Esophagus (tissue), 2 donors: ENCODE results near the gene THBS2. TPM values are rescaled to one million over a fixed set of nuclear protein-coding genes. Genes with fewer than 3 reads are reported as not detected.
A peak's percentile ranks its signal among the peaks of the same experiment; 100 is the strongest.
"Not testable (repeated sequence)": the region's sequence is repeated elsewhere in the genome, so short reads cannot be mapped to it uniquely, and the experiment has no call there.

Source experiments
- H3K27ac ChIP-seq, 2 donors: one replicate each; pipeline ENCODE4 v1.5.1; 2013; ENCODE audit warnings: low read depth in 2 of 2, mild to moderate bottlenecking in 2 of 2, inconsistent platforms in 1 of 2, low read length in 1 of 2, moderate library complexity in 1 of 2
- H3K27me3 ChIP-seq, 2 donors: one replicate each; pipeline ENCODE4 v1.6.1; 2013; ENCODE audit warnings: low read length in 2 of 2, control low read depth in 1 of 2, mild to moderate bottlenecking in 1 of 2; ENCODE audit not compliant: insufficient read depth in 2 of 2, control insufficient read depth in 1 of 2
- H3K36me3 ChIP-seq, 2 donors: one replicate each; pipeline ENCODE4 v1.6.1; 2013; ENCODE audit warnings: low read length in 1 of 2; ENCODE audit not compliant: control insufficient read depth in 2 of 2, insufficient read depth in 2 of 2
- H3K4me1 ChIP-seq, 2 donors: one replicate each; pipeline ENCODE4 v1.6.1; 2013; ENCODE audit warnings: low read length in 1 of 2; ENCODE audit not compliant: control insufficient read depth in 2 of 2, insufficient read depth in 2 of 2
- H3K4me3 ChIP-seq, 2 donors: one replicate each; pipeline ENCODE4 v1.5.1; 2013; ENCODE audit warnings: low read length in 2 of 2, mild to moderate bottlenecking in 2 of 2, low read depth in 1 of 2, moderate library complexity in 1 of 2
- H3K9me3 ChIP-seq, 2 donors: one replicate each; pipeline ENCODE4 v1.6.1; 2013; ENCODE audit warnings: mild to moderate bottlenecking in 2 of 2, low read depth in 1 of 2, low read length in 1 of 2, moderate library complexity in 1 of 2; ENCODE audit not compliant: control insufficient read depth in 2 of 2, insufficient read depth in 1 of 2
- WGBS, 2 donors: extraction: QIAGEN DNeasy Blood & Tissue Kit; methylation state at CpG; one replicate each; pipeline ENCODE4 v1.1.7; 2013; 5-methylcytosine and 5-hydroxymethylcytosine counted together
- polyA plus RNA-seq, 2 donors: library from polyadenylated mRNA; stranded (reverse); fragments of 200-250 nt; gene quantifications; one replicate each; pipeline ENCODE4 v1.2.3, GENCODE V29; 2013
- donor health status: healthy with polysubstance abuse.
- donor health status: Bipolar disorder and iron deficiency.

THBS2 gene
- polyA plus RNA-seq, 2 donors = 1.6 to 2.5 TPM

DNA sequence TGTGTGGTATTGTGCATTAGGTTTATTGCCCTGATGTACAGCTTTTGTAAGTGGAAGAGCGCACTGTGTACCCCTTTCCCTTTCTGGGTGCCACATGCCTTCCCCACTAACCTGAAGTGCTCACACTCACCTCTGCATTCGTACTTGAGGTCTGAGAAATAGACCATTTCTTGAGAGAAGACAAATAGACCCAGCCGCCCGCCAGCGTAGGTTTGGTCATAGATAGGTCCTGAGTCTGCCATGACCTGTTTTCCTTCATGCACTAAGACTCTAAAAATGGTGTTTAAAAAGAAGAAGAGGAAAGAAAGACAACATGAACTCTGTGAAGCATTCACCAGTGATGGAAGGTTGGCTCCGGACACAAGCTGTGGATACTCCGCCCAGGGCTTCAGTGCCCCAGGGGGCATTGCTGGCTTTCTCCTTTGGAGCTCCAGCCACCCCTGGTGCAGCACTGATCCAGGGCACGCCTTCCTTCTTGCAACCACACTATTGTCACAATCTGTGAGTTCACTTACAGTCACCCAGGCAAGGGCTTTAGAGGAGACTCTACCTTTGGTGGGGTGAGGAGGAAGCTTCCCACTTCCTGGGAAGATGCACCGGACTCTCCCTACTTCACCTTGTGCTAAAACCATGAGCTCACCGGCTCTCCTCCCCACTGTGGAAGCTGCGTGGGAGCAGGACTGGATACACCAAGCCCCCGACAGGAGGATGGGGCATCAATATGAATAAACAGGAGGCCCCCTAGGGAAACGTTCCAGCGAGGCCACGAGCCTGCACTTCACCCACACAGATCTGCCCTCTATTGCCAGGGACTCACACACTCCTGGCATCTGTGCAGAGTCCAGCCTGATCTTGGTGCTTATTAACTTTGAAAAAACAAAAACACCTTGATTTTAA lies 33.3 kb downstream of the THBS2 start:
- 84 to 85% methylated on average over 15 of the region's 15 CpGs for WGBS, 2 donors
- Histone ChIP-seq H3K27ac (no peak overlapping the region), H3K36me3 (peaks cover 0 to 1% of the 10 kb centered on the region in 2 donors)

GRCh38 chr6:169217972-169218371 lies 35.7 kb downstream of the THBS2 start:
- 100% methylated on average over 1 of the region's 1 CpG; no CpG with 5 or more reads in 1 of the 2 donors for WGBS, 2 donors
- no peak overlapping the region for H3K4me3 ChIP-seq
- no peak overlapping the region for H3K27ac ChIP-seq
- peaks cover 7 to 12% of the 10 kb centered on the region in 2 donors for H3K4me1 ChIP-seq
- no peaks in the 10 kb centered on the region for H3K27me3 ChIP-seq
- H3K36me3 ChIP-seq = no peaks in the 10 kb centered on the region
- peaks cover 0 to 4% of the 10 kb centered on the region in 2 donors for H3K9me3 ChIP-seq

More for the DNA sequence above, 33.3 kb downstream of the THBS2 start:
- Histone ChIP-seq H3K4me3 (no peak overlapping the region), H3K4me1 (no peaks in the 10 kb centered on the region), H3K27me3 (no peaks in the 10 kb centered on the region), H3K9me3 (peaks cover 0 to 8% of the 10 kb centered on the region in 2 donors)

GRCh38 chr6:169216830-169217229 lies 36.8 kb downstream of the THBS2 start:
- Histone ChIP-seq H3K27me3 (no peaks in the 10 kb centered on the region), H3K27ac (peak overlapping the region in 1 of 2 donors; percentile 30), H3K4me3 (no peak overlapping the region), H3K36me3 (no peaks in the 10 kb centered on the region), H3K9me3 (no peaks in the 10 kb centered on the region), H3K4me1 (peaks cover 7 to 12% of the 10 kb centered on the region in 2 donors)
- WGBS, 2 donors = 86 to 88% methylated on average over 14 of the region's 14 CpGs

- Histone ChIP-seq H3K4me3 (no peak overlapping the region), H3K36me3 (no peaks in the 10 kb centered on the region), H3K27me3 (no peaks in the 10 kb centered on the region), H3K9me3 (no peaks in the 10 kb centered on the region), H3K4me1 (peaks cover 7 to 12% of the 10 kb centered on the region in 2 donors), H3K27ac (peak overlapping the region; percentile 70 to 76)
- WGBS, 2 donors = 59 to 62% methylated on average over 12 of the region's 12 CpGs
Measured at GRCh38 chr6:169215201-169215681, 38.4 kb downstream of the THBS2 start.

DNA sequence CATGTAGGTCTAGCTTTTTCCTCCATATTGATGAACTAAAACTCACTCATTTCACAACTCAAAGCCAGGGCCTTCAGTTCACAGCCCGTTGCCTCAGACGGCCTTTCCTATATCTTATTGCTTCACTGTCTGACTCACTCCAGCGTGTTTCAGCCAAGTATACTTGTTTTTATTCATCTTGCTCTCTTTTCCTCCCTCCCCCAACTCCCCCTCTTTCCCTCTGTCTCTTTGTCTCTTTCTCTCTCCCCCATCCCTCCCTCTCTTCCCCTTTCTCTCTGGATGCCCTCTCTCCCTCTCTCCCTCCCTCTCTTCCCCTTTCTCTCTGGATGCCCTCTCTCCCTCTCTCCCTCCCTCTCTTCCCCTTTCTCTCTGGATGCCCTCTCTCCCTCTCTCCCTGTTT lies 38.9 kb downstream of the THBS2 start:
- not testable (repeated sequence) for H3K36me3 ChIP-seq, H3K9me3 ChIP-seq, H3K27me3 ChIP-seq, H3K4me3 ChIP-seq
- Histone ChIP-seq H3K4me1 (peaks cover 7 to 12% of the 10 kb centered on the region in 2 donors), H3K27ac (peak overlapping the region; percentile 69 to 76)
- 8 to 23% methylated on average over 3 of the region's 3 CpGs for WGBS, 2 donors

DNA sequence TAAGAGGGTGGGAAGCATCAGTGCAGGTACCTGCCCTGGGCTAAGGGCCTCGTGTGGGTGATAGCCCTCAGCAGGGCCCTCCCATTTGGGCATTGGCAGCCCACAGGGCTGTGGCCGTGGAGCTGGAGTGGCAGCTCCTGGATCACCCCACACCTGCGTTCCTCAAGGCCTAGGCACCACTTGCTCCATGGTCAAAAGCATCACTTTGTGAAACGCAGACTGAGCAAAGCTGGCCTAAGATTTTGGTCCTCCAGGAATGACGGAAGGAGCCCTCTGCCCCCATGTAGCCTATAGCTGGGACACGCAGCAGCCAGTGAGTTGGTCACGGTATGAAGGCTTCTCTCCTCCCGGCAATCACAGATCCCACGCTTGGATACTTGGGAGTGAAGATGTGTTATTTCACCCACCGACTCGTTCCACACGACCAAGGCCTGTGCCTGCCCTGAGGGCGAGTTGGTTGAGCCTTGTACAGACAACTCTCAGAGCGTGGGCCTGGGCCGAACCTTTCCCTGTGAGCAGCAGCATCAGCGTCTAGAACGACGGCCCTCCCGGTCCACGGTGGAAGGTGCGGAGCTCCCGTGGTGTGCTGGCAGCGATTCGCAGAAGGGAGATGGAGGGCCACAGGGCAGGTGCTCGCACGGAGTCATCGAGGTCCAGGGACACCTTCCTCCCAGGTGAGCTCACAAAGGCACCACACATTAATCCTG lies 39.7 kb downstream of the THBS2 start:
- H3K27me3 ChIP-seq = no peaks in the 10 kb centered on the region
- 90 to 93% methylated on average over 27 of the region's 27 CpGs for WGBS, 2 donors

DNA sequence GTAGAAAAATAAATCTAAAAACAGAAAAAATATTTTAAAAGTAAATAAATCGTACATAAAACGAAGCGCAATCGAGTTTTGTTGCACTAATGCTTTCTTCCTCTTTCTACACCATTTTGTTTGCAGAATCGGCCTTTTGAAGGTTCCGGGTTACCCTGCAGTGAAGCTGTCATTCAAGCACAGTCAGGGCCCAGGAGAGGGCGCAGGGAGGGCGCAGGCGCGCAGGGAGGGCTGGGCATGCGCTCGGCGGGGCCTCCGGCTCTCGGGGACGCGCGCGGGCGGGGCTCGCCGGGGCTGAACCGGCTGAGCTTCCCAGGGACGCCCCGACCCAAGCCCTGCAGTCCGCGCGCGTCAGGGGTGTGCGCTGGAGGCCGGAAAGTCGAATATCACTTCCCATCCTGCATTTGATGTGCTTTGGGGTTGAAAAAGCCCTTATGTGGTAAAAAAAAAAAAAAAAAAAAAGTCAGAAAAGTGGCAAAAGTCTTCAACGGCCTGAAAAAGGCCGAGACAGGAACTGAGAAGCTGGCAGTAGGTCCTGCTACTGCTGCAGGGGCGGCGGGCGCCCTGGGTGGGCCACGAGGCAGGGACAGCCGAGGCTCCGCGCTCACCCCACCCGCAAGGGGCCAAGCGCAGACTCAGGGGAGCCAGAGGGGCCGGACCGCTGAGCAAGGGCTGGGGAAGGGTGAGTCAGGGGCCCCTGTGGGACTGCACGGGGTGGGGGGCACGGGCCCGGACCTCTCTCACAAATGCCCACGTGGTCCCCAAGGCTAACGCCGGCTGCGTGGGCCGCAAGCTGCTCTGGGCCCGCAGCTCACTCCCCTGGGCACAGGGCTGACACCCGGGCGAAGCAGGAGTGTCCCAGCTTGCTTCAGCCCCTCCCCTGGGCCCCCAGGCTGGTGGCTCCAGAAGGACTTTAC lies 40.5 kb downstream of the THBS2 start:
- H3K4me3 ChIP-seq = peak overlapping the region; percentile 38 to 49
- H3K36me3 ChIP-seq = no peaks in the 10 kb centered on the region
- H3K27me3 ChIP-seq = no peaks in the 10 kb centered on the region
- WGBS, 2 donors = 17 to 27% methylated on average over 56 of the region's 56 CpGs
- peaks cover 7 to 12% of the 10 kb centered on the region in 2 donors for H3K4me1 ChIP-seq
- H3K27ac ChIP-seq = peak overlapping the region; percentile 84 to 88
- H3K9me3 ChIP-seq = no peaks in the 10 kb centered on the region

More for the DNA sequence above, 39.7 kb downstream of the THBS2 start:
- Histone ChIP-seq H3K4me3 (no peak overlapping the region), H3K4me1 (peaks cover 7 to 12% of the 10 kb centered on the region in 2 donors), H3K27ac (peak overlapping the region; percentile 84 to 88), H3K36me3 (no peaks in the 10 kb centered on the region), H3K9me3 (no peaks in the 10 kb centered on the region)

DNA sequence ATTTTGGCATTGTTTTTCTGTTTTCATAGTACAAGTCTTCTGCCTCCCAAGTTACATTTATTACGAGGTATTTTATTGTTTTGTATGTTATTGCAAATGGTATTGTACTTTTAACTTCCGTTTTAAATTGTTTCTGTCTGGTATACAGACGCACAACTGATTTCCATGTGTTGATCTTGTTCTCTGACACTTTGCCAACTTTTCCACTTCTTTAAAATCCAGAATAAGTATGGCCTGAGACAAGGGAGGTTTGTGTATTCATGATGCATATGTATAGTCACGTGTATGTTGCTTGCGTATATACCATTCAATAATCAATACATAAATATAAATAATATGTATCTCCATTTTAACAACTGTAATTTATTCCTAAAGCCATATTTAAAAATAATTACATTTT lies 41.2 kb downstream of the THBS2 start:
- Histone ChIP-seq H3K36me3 (no peaks in the 10 kb centered on the region), H3K9me3 (no peaks in the 10 kb centered on the region), H3K4me3 (no peak overlapping the region), H3K4me1 (peaks cover 7 to 12% of the 10 kb centered on the region in 2 donors), H3K27me3 (no peaks in the 10 kb centered on the region), H3K27ac (no peak overlapping the region)
- 75 to 83% methylated on average over 5 of the region's 5 CpGs for WGBS, 2 donors

DNA sequence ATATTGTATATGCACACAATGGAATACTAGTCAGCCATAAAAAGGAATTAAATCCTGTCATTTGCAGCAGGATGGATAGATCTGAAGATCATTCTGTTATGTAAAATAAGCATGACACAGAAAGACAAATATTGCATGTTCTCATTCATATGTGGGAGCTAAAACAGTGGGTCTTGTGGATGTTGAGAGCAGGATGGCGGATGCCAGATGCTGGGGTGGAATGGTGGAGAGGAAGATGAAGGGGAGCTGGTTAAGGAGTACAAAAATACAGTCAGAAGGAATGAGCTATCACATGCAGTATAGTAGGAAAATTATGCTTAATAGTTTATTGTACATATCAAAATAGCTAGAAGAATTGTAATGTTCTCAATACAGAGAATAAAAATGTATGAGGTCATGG lies 41.8 kb downstream of the THBS2 start:
- WGBS, 2 donors = 54 to 89% methylated on average over 1 of the region's 1 CpG

More for the DNA sequence above, 41.8 kb downstream of the THBS2 start:
- H3K9me3 ChIP-seq = no peaks in the 10 kb centered on the region
- H3K4me3 ChIP-seq = no peak overlapping the region
- H3K27ac ChIP-seq = no peak overlapping the region
- H3K4me1 ChIP-seq = peaks cover 7 to 12% of the 10 kb centered on the region in 2 donors
- no peaks in the 10 kb centered on the region for H3K27me3 ChIP-seq
- no peaks in the 10 kb centered on the region for H3K36me3 ChIP-seq
